Effector memory CD4-positive, alpha-beta T cell (primary cell): Measurements from ENCODE around the gene SLC25A38.

ENCODE experiments used
- DNase-seq, 3 donors: peaks; one replicate each; pipeline ENCODE4 v3.0.0-alpha.2; 2020
- H3K27ac ChIP-seq: 2 replicates; pipeline ENCODE4 v1.7.0; 2013; ENCODE audit warnings: mild to moderate bottlenecking, low read length, moderate library complexity; ENCODE audit not compliant: insufficient read depth, poor library complexity, severe bottlenecking
- H3K27me3 ChIP-seq: replicated peaks from 2 replicates; pipeline ENCODE4 v1.7.0; 2013; ENCODE audit warnings: mild to moderate bottlenecking, low read length; ENCODE audit not compliant: insufficient read depth, control insufficient read depth, poor library complexity, severe bottlenecking
- H3K36me3 ChIP-seq: 2 replicates; pipeline ENCODE4 v1.7.0; 2013; ENCODE audit warnings: mild to moderate bottlenecking, low read length, moderate library complexity; ENCODE audit not compliant: control insufficient read depth, insufficient read depth
- H3K4me1 ChIP-seq: 2 replicates; pipeline ENCODE4 v1.7.0; 2013; ENCODE audit warnings: low read length, mild to moderate bottlenecking; ENCODE audit not compliant: control insufficient read depth, insufficient read depth, poor library complexity, severe bottlenecking
- H3K4me3 ChIP-seq: 2 replicates; pipeline ENCODE4 v1.7.0; 2013; ENCODE audit warnings: low read length, low read depth, mild to moderate bottlenecking; ENCODE audit not compliant: insufficient read depth, poor library complexity, severe bottlenecking
- H3K9me3 ChIP-seq: 2 replicates; pipeline ENCODE4 v1.7.0; 2013; ENCODE audit warnings: mild to moderate bottlenecking, low read length, moderate library complexity; ENCODE audit not compliant: control insufficient read depth
- total RNA-seq, 3 donors: gene quantifications; one replicate each; lab custom pipeline; 2026; lab: John Stamatoyannopoulos, UW

SLC25A38 gene, protein sequence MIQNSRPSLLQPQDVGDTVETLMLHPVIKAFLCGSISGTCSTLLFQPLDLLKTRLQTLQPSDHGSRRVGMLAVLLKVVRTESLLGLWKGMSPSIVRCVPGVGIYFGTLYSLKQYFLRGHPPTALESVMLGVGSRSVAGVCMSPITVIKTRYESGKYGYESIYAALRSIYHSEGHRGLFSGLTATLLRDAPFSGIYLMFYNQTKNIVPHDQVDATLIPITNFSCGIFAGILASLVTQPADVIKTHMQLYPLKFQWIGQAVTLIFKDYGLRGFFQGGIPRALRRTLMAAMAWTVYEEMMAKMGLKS
- 65.6 to 74.4 (median 71.5) reads per million in 3 donors for total RNA-seq

DNA sequence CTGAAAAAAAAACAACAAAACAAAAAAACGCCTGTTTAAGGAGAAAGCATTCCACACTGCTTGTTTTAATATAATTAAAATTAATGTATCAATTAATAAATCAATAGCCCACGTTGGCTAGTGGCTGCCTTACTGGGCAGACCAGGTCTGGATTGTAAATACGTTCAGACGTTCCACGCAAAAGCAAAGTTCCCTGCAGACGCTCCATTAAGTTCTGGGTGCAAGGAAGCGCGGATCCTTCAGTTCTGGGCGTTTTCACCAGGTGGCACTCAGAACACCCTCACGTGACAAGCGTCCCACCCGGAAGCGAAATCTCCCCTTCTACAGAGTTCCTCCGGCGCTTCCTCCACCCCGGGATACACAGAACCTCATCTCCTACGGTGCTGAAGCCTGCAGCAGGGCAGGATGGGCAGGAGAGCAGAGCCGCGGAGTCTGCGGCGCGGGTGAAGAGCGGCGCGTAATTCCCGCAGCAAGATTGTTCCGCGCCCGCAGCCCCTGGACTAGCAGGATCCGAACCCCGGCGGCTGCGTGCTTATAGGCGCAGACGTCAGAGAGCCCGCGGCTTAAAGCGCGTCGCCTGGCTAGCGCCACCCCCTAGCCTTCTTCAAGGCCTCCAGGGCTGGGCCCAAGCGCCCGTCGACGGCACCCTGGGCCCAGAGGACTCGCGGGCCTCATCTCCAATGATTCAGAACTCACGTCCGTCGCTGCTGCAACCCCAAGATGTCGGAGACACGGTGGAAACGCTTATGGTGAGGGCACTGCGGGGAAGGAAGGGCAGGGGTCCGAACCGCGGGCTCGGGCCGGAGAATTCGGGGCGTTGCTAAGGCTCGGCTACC is at the start of gene SLC25A38:
Gene SLC25A38, plus strand, starts transcription at position 326 of the 836 bp plus-strand sequence. Its CDS starts 355 bp downstream, at position 681.
- Histone ChIP-seq H3K4me3 (peak within 1 kb of the TSS; percentile 61), H3K36me3 (no peaks in the 10 kb centered on the region), H3K27ac (peak within 1 kb of the TSS; percentile 89), H3K27me3 (no peaks in the 10 kb centered on the region), H3K9me3 (no peaks in the 10 kb centered on the region), H3K4me1 (peaks cover 21% of the 10 kb centered on the region)
- DNase-seq: peak; percentile 61 to 74 (median 73)

- no peak overlapping the region for H3K27ac ChIP-seq
- no peaks in the 10 kb centered on the region for H3K4me1 ChIP-seq
- no peaks in the 10 kb centered on the region for H3K36me3 ChIP-seq
- H3K4me3 ChIP-seq: no peak overlapping the region
- H3K27me3 ChIP-seq: no peaks in the 10 kb centered on the region
- DNase-seq: no peak
- H3K9me3 ChIP-seq: no peaks in the 10 kb centered on the region
These were observed 49.6 kb upstream of the SLC25A38 start for GRCh38 chr3:39333607-39334006.

GRCh38 chr3:39334205-39334604 is 49.0 kb upstream of the SLC25A38 start:
- H3K27me3 ChIP-seq: no peaks in the 10 kb centered on the region
- H3K36me3 ChIP-seq: no peaks in the 10 kb centered on the region
- H3K9me3 ChIP-seq: no peaks in the 10 kb centered on the region
- no peaks in the 10 kb centered on the region for H3K4me1 ChIP-seq
- no peak overlapping the region for H3K4me3 ChIP-seq
- H3K27ac ChIP-seq: no peak overlapping the region
- no peak for DNase-seq

DNA sequence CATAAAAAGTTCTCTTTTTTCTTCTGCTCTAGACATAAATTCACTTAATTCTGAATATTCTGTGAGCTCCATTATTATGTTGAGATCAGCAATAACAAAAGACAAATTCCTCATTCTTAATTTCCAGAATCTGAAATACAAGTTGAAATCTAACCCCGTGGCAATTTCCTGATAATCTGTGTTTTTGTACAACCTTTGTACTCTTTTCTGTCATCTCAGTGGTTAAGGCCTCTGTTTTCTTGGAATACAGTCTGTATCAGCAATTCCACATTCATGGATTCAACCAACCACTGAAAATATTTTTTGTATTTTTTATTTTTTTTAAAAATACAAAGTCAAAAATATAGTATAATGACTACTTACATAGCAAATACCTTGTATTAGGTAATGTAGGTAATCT is 45.0 kb upstream of the SLC25A38 start:
- Histone ChIP-seq H3K27me3 (no peaks in the 10 kb centered on the region), H3K36me3 (no peaks in the 10 kb centered on the region), H3K27ac (no peak overlapping the region), H3K9me3 (no peaks in the 10 kb centered on the region), H3K4me3 (no peak overlapping the region), H3K4me1 (no peaks in the 10 kb centered on the region)
- no peak for DNase-seq

- no peaks in the 10 kb centered on the region for H3K4me1 ChIP-seq
- no peaks in the 10 kb centered on the region for H3K9me3 ChIP-seq
- DNase-seq: no peak
- H3K4me3 ChIP-seq: no peak overlapping the region
- H3K27me3 ChIP-seq: no peaks in the 10 kb centered on the region
- no peaks in the 10 kb centered on the region for H3K36me3 ChIP-seq
- H3K27ac ChIP-seq: no peak overlapping the region
These were observed 44.1 kb upstream of the SLC25A38 start for GRCh38 chr3:39339086-39339485.

GRCh38 chr3:39343076-39343717 is 40.0 kb upstream of the SLC25A38 start:
- DNase-seq: no peak
- H3K36me3 ChIP-seq: no peaks in the 10 kb centered on the region
- H3K27ac ChIP-seq: no peak overlapping the region

GRCh38 chr3:39343760-39344159 is 39.4 kb upstream of the SLC25A38 start:
- DNase-seq: no peak
- Histone ChIP-seq H3K27me3 (no peaks in the 10 kb centered on the region), H3K9me3 (no peaks in the 10 kb centered on the region), H3K4me1 (no peaks in the 10 kb centered on the region), H3K36me3 (no peaks in the 10 kb centered on the region), H3K4me3 (no peak overlapping the region), H3K27ac (no peak overlapping the region)

More at GRCh38 chr3:39343076-39343717, 40.0 kb upstream of the SLC25A38 start:
- no peaks in the 10 kb centered on the region for H3K4me1 ChIP-seq
- H3K27me3 ChIP-seq: no peaks in the 10 kb centered on the region
- H3K9me3 ChIP-seq: no peaks in the 10 kb centered on the region
- no peak overlapping the region for H3K4me3 ChIP-seq

DNA sequence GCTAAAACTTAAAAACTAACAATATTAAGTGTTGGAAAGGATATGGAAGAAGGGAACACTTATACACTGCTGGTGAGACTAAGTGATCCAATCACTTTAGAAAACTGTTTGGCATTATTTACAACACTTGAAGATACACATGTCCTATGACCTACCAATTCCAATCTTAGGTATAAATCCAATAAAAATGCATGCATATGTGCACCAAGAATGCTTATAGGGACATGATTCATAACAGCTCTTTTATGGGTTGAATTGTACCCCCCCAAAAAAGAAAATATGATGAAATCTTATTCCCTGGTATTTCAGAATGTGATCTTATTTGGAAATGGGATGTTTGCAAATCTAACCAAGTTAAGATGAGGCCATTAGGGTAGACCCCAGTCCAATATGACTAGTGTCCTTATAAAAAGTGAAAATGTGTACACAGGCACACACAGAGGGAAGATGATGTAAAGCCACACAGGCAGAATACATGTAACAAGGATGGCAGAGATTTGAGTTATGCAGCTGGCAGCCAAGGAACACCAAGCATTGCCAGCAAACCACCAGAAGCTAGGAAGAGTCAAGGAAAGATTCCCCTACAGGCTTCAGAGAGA is 38.3 kb upstream of the SLC25A38 start:
- H3K36me3 ChIP-seq: no peaks in the 10 kb centered on the region
- H3K4me3 ChIP-seq: no peak overlapping the region
- no peaks in the 10 kb centered on the region for H3K9me3 ChIP-seq
- no peaks in the 10 kb centered on the region for H3K27me3 ChIP-seq
- no peaks in the 10 kb centered on the region for H3K4me1 ChIP-seq
- DNase-seq: no peak
- H3K27ac ChIP-seq: no peak overlapping the region

DNA sequence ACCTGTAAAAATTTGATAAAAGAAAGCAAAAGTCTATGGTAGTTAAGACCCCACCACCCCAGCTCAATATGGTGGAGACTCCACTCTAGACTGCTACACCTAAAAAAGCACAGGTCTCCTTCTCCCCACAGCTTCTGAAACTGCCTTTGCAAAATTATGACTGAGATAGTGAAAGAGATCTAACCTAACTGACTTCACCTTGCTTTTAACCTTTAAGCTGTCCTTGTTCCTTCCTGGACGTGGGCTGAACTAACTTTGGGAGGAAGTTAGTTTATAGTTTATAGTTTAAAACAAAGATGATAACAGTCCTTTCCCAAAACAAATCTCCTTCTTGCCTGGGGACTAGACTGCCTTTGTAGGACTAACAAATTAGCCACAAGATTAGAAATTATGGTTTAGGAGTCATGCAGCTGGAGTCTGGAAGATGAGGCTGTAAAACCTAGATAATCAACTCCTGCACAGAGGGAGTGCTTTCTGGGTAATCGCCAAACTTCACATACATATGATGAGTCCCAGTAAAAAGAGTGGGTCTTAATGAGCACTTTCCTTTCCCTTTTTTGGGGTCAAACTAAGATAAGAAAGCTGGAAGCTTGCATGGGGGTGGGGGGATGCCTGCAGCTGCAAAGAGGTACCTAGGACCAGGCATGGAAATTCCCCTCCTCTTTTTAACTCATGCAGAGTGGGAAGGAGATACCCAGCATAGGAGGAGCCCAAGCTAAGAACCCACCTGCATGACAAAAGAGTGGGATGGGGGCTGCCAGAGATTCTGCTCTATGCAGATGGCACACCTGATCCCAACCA is 36.2 kb upstream of the SLC25A38 start:
- Histone ChIP-seq H3K4me1 (no peaks in the 10 kb centered on the region), H3K27me3 (no peaks in the 10 kb centered on the region), H3K9me3 (no peaks in the 10 kb centered on the region), H3K4me3 (no peak overlapping the region), H3K36me3 (no peaks in the 10 kb centered on the region), H3K27ac (no peak overlapping the region)
- no peak for DNase-seq
